Motor neuron (in vitro differentiated cells): ENCODE results near the gene POMP. TPM values are rescaled to one million over a fixed set of nuclear protein-coding genes. Genes with fewer than 3 reads are reported as not detected.

Experiments
- ATAC-seq, 8 experiments: fragments of 200-7000 bp; cut with Tn5 transposase; replicated peaks in 6 of 8; 2 replicates each; pipeline ENCODE4 v1.8.0; 2021; ENCODE audit warnings: mild to moderate bottlenecking in 8 of 8, moderate library complexity in 8 of 8
- H3K27ac ChIP-seq, 2 donors: fragments of 250-450 bp; sonication (Bioruptor Pico); 2 replicates each; pipeline ENCODE4 v1.9.0; 2021; ENCODE audit warnings: antibody characterized with exemption in 2 of 2, mild to moderate bottlenecking in 2 of 2, moderate library complexity in 1 of 2
- H3K4me1 ChIP-seq, 2 donors: fragments of 250-450 bp; sonication (Bioruptor Pico); replicated peaks in 1 of 2; 2 replicates each; pipeline ENCODE4 v1.6.1; 2021; ENCODE audit warnings: antibody characterized with exemption in 2 of 2, mild to moderate bottlenecking in 2 of 2, moderate library complexity in 1 of 2
- H3K4me3 ChIP-seq, 5 donors: fragments of 250-450 bp; sonication (Bioruptor Pico); 2 replicates each; pipeline ENCODE4 v1.9.0; 2021; ENCODE audit warnings: antibody characterized with exemption in 5 of 5, mild to moderate bottlenecking in 5 of 5, moderate library complexity in 4 of 5
- WGBS, 10 experiments: fragments of 450-650 bp; shearing (Covaris generic); methylation state at CpG; one replicate each; pipeline ENCODE4 v1.0.0; 2022; 5-methylcytosine and 5-hydroxymethylcytosine counted together
- in situ Hi-C, 9 experiments: fragments of 400-800 bp; cut with MboI; loops; one replicate each; pipeline ENCODE4 v1.15.0; 2021; ENCODE audit warnings: low sequenced_read_pairs in 9 of 9, low pct_unique_long_range_greater_than_20kb in 2 of 9; ENCODE audit not compliant: unreplicated experiment in 9 of 9
- total RNA-seq, 8 experiments: library from RNA; unstranded; fragments of 300-600 nt; gene quantifications; 2 replicates each; pipeline versions ENCODE4 v1.2.3 to v1.2.4, GENCODE V29; 2022

The POMP gene
- total RNA-seq, 8 experiments from 2014 or later = 67.9 to 202 (median 88.3) TPM

- Histone ChIP-seq H3K4me1 (peaks cover 2 to 4% of the 10 kb centered on the region in 2 donors), H3K4me3 (no peak overlapping the region), H3K27ac (no peak overlapping the region)
- in situ Hi-C loops = no loop called here
- WGBS, 10 experiments = 0 to 100% (median 83%) methylated on average over 1 to 5 of the region's 5 CpGs
- ATAC-seq = peak in 3 of 8 experiments; percentile 90 to 95 (median 94)
Measured at GRCh38 chr13:28707629-28708427, 48.9 kb downstream of the POMP start.

GRCh38 chr13:28710161-28710560 is 51.2 kb downstream of the POMP start:
- in situ Hi-C loops = no loop called here
- Histone ChIP-seq H3K27ac (no peak overlapping the region), H3K4me1 (peaks cover 2 to 4% of the 10 kb centered on the region in 2 donors), H3K4me3 (no peak overlapping the region)
- 0 to 100% (median 70%) methylated on average over 1 to 3 of the region's 4 CpGs; no CpG with 5 or more reads in 6 of the 10 experiments for WGBS, 10 experiments
- ATAC-seq = no peak

DNA sequence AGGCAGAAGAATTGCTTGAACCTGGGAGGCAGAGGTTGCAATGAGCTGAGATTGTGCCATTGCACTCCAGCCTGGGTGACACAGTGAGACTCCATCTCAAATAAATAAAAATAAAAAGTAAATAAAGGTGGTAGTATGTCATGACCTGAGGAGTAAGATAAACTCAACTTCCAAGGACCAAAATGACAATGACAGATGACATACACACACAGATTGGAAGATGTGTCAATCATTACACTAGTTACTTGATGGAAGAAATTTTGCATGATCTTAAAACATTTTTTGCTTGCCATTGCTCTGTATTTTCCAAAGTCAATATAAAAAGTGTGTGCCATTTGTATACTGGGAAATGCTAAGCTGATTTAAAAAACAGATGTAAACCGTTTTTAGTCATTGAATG is 55.7 kb downstream of the POMP start:
- H3K4me3 ChIP-seq = no peak overlapping the region
- no peak overlapping the region for H3K27ac ChIP-seq
- in situ Hi-C loops = no loop called here
- WGBS, 10 experiments = 63 to 92% (median 82%) methylated on average over 1 of the region's 1 CpG; no CpG with 5 or more reads in 2 of the 10 experiments
- peaks cover 0 to 5% of the 10 kb centered on the region in 2 donors for H3K4me1 ChIP-seq
- no peak for ATAC-seq

- peaks cover 0 to 5% of the 10 kb centered on the region in 2 donors for H3K4me1 ChIP-seq
- no peak overlapping the region for H3K4me3 ChIP-seq
- in situ Hi-C loops = no loop called here
- H3K27ac ChIP-seq = no peak overlapping the region
- 3 to 85% (median 57%) methylated on average over 1 to 8 of the region's 8 CpGs; no CpG with 5 or more reads in 2 of the 10 experiments for WGBS, 10 experiments
- ATAC-seq = no peak
Measured at GRCh38 chr13:28716511-28716910, 57.6 kb downstream of the POMP start.

DNA sequence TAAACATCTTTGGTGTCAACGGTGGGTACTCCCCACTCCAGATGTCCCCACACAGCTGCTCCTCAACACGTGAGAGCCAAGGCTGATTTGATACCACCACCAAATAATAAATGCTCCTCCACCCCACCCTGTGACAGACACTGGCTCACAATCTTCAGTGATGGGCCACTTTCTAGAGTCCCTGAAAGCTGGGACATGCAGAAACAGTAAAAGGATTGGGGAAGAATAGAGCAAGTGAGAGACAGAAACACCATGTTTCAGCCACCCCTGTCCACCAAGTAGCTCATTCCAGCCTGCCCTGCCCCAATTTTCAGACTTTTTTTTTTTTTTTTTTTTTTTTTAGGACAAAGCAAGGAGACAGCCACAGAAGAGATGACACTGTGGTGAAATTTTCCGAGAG is 58.2 kb downstream of the POMP start:
- in situ Hi-C loops = no loop called here
- 38 to 100% (median 70%) methylated on average over 1 to 3 of the region's 3 CpGs; no CpG with 5 or more reads in 1 of the 10 experiments for WGBS, 10 experiments
- Histone ChIP-seq H3K4me1 (peaks cover 0 to 5% of the 10 kb centered on the region in 2 donors), H3K27ac (no peak overlapping the region), H3K4me3 (no peak overlapping the region)
- no peak for ATAC-seq

GRCh38 chr13:28718196-28718542 is 59.2 kb downstream of the POMP start:
- WGBS, 10 experiments = 0 to 62% (median 10%) methylated on average over 1 to 10 of the region's 10 CpGs; no CpG with 5 or more reads in 1 of the 10 experiments
- H3K4me3 ChIP-seq = peak overlapping the region; percentile 52 to 72 (median 64)
- in situ Hi-C loops = no loop called here
- H3K4me1 ChIP-seq = peaks cover 0 to 5% of the 10 kb centered on the region in 2 donors
- ATAC-seq = no peak
- peak overlapping the region; percentile 59 to 80 for H3K27ac ChIP-seq

DNA sequence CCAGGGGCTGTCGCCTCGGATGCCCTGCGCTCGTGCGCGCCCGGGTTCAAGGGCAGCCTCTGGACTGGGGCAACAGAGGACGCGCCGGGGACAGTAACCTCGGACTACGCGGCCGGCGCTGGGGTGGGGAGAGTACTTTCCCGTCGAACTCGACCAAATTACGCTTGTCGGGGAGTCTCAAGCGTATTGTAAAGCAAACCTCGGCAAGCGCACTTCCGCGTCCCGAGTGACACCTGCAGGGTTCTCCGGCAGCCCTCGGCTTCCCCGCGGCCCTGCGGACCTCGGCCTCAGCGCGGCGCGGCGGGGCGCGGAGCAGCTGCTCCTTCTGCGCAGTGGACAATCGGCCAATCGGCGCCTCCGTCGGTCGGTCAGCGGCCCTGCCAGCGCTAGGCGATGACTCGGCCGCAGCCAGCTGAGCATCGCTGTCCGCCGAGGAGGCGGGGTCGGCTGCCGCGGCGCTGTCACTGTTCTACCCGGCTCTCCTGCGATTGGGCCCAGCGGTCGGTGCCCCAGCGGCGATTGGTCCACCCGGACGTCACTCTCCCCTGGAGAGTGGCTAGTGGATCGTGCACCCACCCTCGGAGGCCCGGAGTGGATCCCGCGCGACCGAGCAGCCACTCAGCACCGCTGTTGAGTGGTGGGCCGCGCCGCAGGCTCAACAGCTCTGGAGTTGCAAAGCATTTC is 59.8 kb downstream of the POMP start, which contains the start of gene SLC46A3:
TSS of gene SLC46A3 (minus strand) at position 428 of the 684 bp plus-strand sequence. CDS start 972 bp downstream, outside the sequence.
- Histone ChIP-seq H3K4me3 (peak within 1 kb of the TSS; percentile 52 to 72 (median 64)), H3K27ac (peak within 1 kb of the TSS; percentile 59 to 80), H3K4me1 (peaks cover 0 to 5% of the 10 kb centered on the region in 2 donors)
- 0% methylated on average over 2 to 3 of the region's 78 CpGs; no CpG with 5 or more reads in 7 of the 10 experiments for WGBS, 10 experiments
- in situ Hi-C loops = no loop called here
- peak; percentile 95 to 99 (median 98) for ATAC-seq

- peak overlapping the region; percentile 52 to 72 (median 64) for H3K4me3 ChIP-seq
- ATAC-seq = peak in 7 of 8 experiments; percentile 3 to 27 (median 10)
- in situ Hi-C loops = no loop called here
Measured at GRCh38 chr13:28719227-28720055, 60.5 kb downstream of the POMP start.

GRCh38 chr13:28723806-28724205 is 64.9 kb downstream of the POMP start:
- no peak overlapping the region for H3K4me3 ChIP-seq
- no peaks in the 10 kb centered on the region for H3K4me1 ChIP-seq
- 80 to 100% (median 90%) methylated on average over 1 to 8 of the region's 22 CpGs; no CpG with 5 or more reads in 4 of the 10 experiments for WGBS, 10 experiments
- in situ Hi-C loops = no loop called here
- H3K27ac ChIP-seq = no peak overlapping the region
- no peak for ATAC-seq

More at GRCh38 chr13:28719227-28720055, 60.5 kb downstream of the POMP start:
- Histone ChIP-seq H3K4me1 (peaks cover 0 to 5% of the 10 kb centered on the region in 2 donors), H3K27ac (peak overlapping the region in 1 of 2 donors; percentile 64)
- 15 to 100% (median 72%) methylated on average over 1 to 9 of the region's 15 CpGs for WGBS, 10 experiments

DNA sequence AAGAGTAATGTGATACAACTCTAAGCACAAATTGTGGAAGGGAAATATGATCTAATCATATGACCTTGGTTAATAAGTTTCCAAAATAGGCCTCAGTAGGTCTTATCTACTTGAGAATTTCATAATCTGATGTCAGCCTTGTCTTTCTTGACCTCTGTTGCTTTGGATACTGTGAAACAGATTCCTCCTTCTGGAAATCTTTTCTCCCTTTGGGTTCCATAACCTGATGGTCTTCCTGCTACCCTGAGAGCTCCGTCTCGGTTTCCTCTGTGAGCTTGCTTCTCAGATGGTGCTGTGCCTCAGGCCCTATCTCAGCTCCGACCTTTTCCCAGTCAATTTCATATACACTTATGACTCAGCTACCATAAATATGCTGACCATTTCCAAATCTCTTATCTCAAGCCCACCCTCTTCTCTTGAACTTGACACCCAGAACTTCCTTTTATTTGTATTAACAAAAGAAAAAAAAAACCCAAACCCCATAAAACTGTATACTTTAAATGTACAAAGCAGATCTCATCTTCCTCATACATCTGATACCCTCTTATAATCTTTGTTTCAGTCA is 66.2 kb downstream of the POMP start:
- 20 to 90% (median 71%) methylated on average over 1 to 3 of the region's 3 CpGs; no CpG with 5 or more reads in 3 of the 10 experiments for WGBS, 10 experiments
- H3K27ac ChIP-seq = no peak overlapping the region
- no peaks in the 10 kb centered on the region for H3K4me1 ChIP-seq
- no peak overlapping the region for H3K4me3 ChIP-seq
- ATAC-seq = no peak
- in situ Hi-C loops = no loop called here
